Aorta (tissue), 5 donors: ENCODE data around the gene MACROD2. TPM values are rescaled to one million over a fixed set of nuclear protein-coding genes. Genes with fewer than 3 reads are reported as not detected.

Source experiments
- ATAC-seq: fragments of 200-7000 bp; cut with Tn5 transposase; one replicate; pipeline ENCODE4 v1.9.1; 2022; ENCODE audit warnings: moderate library complexity; ENCODE audit not compliant: low FRiP score
- DNase-seq, 2 donors: peaks; one replicate each; pipeline ENCODE4 v3.0.0-alpha.2; 2020
- H3K27ac ChIP-seq, 2 donors: one replicate each; pipeline ENCODE4 v1.5.1; 2013; ENCODE audit warnings: low read length in 2 of 2, mild to moderate bottlenecking in 2 of 2, moderate library complexity in 2 of 2, control low read depth in 1 of 2, inconsistent platforms in 1 of 2, low read depth in 1 of 2
- H3K27me3 ChIP-seq, 2 donors: one replicate each; pipeline ENCODE4 v1.6.1; 2013; ENCODE audit warnings: control low read depth in 1 of 2, low read length in 1 of 2, mild to moderate bottlenecking in 1 of 2, moderate library complexity in 1 of 2; ENCODE audit not compliant: insufficient read depth in 2 of 2, control insufficient read depth in 1 of 2
- H3K36me3 ChIP-seq, 2 donors: one replicate each; pipeline ENCODE4 v1.6.1; 2013; ENCODE audit warnings: control low read depth in 1 of 2, low read length in 1 of 2, mild to moderate bottlenecking in 1 of 2; ENCODE audit not compliant: insufficient read depth in 2 of 2, control insufficient read depth in 1 of 2
- H3K4me1 ChIP-seq, 2 donors: one replicate each; pipeline ENCODE4 v1.6.1; 2013; ENCODE audit warnings: low read length in 2 of 2, control low read depth in 1 of 2, mild to moderate bottlenecking in 1 of 2, moderate library complexity in 1 of 2; ENCODE audit not compliant: insufficient read depth in 2 of 2, control insufficient read depth in 1 of 2
- H3K4me3 ChIP-seq, 2 donors: one replicate each; pipeline ENCODE4 v1.5.1; 2013; ENCODE audit warnings: low read length in 2 of 2, control low read depth in 1 of 2, mild to moderate bottlenecking in 1 of 2
- H3K9me3 ChIP-seq: one replicate; pipeline ENCODE4 v1.6.1; 2013; ENCODE audit warnings: mild to moderate bottlenecking, low read length; ENCODE audit not compliant: control insufficient read depth
- WGBS, 2 donors: extraction: QIAGEN DNeasy Blood & Tissue Kit; methylation state at CpG; one replicate each; pipeline ENCODE4 v1.1.7; 2013; 5-methylcytosine and 5-hydroxymethylcytosine counted together
- intact Hi-C, 2 donors: fragments of 100-400 bp; cut with DNase I; formaldehyde crosslinking; loops; one replicate each; pipeline versions ENCODE4 v1.14.2 to v1.15.0; 2022
- polyA plus RNA-seq, 2 donors: library from polyadenylated mRNA; stranded (reverse); fragments of 200-250 nt; gene quantifications; one replicate each; pipeline ENCODE4 v1.2.3, GENCODE V29; 2013
- total RNA-seq, 2 donors: library from RNA; stranded (reverse); fragmentation: NEBNext Ultra II Directional; extraction: Animal tissue kit (Norgen Biotek cat#: 25700); gene quantifications; one replicate each; pipeline ENCODE4 v1.2.1, GENCODE V29; 2021
- donor health status: healthy with polysubstance abuse.
- donor health status: Bipolar disorder and iron deficiency.
- donor health status: DM: no; HTN: no; CAD: no.
- donor health status: DM: no; HTN: no; CAD: no.
- donor health status: DM: yes; HTN: yes; CAD: no.

Gene MACROD2
- total and polyA plus RNA-seq, 4 donors, result 0.90 to 11.2 (median 4.8) TPM

DNA sequence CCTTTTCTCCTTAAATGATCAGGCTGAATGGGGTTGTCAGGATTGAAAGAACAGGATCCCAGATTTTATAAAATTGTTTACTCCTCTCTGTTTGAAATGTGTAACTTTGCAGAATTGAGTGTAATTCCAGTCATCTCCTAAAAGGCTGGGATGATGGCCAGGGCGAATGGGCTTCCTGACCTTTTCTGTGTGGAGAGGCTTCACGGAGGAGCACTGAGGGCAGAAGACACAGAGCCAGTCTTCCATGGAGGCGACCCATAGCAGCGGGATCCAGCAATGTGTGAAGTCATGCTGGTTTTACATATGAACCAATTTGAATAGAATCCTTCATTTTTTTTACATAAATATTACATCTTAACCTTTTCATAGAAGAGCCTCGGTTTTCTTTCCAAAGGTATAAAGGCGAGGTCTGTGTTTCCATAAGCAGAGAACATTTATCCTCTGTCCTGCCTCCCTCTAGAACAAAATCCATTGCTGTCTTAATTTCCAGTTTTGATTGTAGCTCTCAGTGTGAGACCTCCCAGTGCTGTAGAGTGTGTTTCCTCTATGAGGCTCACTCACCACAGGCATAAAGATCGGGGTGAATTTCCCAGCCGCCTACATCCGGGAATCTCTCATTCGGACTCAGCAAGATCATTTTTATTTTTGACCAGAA lies 711.8 kb downstream of the MACROD2 start:
- no peaks in the 10 kb centered on the region for H3K36me3 ChIP-seq
- intact Hi-C loops, result no loop called here
- 88 to 94% methylated on average over 10 of the region's 10 CpGs for WGBS, 2 donors
- no peak for DNase-seq
- ATAC-seq, result no peak
- no peak overlapping the region for H3K4me3 ChIP-seq
- no peaks in the 10 kb centered on the region for H3K9me3 ChIP-seq
- H3K27me3 ChIP-seq, result no peaks in the 10 kb centered on the region
- peaks cover under 1% of the 10 kb centered on the region in 2 donors for H3K4me1 ChIP-seq
- no peak overlapping the region for H3K27ac ChIP-seq

DNA sequence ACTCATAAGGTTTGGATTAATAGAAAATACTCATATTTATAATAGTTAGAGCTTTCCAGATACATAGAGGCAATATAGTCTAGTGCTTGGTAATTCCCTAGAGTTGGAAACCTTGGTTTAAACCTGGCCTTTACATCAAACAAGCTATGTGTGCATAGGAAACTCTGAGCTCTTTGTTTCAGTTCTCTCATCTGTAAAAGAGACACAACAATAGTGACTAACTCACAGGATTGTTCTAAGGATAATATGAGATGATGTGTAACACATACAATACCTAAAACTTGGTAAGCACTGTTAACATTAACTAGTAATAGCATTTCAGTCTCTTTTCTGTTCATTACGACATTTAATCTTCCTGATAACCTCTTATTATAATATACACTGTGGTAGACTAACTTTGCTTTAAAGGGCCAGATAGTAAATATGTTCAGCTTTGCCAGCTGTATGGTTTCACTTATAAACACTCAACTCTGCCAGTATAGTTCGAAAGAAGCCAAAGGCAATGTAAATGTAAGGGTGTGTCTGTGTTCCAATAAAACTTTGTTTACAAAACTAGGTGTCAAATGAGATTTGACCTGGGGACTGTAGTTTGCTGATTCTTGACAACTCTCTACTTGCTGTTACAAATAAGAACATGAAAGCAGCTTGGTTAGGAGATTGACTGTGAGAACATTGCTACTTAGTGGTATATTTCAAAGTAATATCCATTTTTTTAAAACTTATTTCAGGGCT lies 712.7 kb downstream of the MACROD2 start:
- DNase-seq, result no peak
- Histone ChIP-seq H3K27me3 (no peaks in the 10 kb centered on the region), H3K4me1 (peaks cover 3% of the 10 kb centered on the region in 2 donors), H3K4me3 (no peak overlapping the region), H3K9me3 (no peaks in the 10 kb centered on the region), H3K27ac (no peak overlapping the region), H3K36me3 (no peaks in the 10 kb centered on the region)
- 70 to 75% methylated on average over 2 of the region's 2 CpGs for WGBS, 2 donors
- ATAC-seq, result no peak
- intact Hi-C loops, result no loop called here

DNA sequence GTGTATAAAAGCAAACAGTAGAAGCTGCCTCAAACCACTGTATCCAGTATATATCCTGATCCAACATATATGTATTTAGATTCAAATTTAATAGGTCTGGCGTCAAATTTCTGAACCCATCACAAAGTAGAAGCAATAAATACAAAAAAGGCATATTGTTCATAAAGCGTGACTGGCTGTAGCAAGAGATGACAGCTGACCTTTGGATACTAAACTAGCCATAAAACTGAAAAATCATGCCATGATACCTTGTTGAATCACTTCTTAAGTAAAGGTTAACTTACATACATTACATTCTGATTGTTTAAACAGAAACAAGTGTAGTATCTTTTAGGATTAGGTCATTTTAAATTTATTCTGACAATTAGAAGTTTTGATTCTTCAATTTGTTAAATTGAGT lies 714.1 kb downstream of the MACROD2 start:
- intact Hi-C loops, result no loop called here
- Histone ChIP-seq H3K4me1 (peaks cover 5 to 6% of the 10 kb centered on the region in 2 donors), H3K27me3 (no peaks in the 10 kb centered on the region), H3K36me3 (no peaks in the 10 kb centered on the region), H3K4me3 (no peak overlapping the region), H3K27ac (no peak overlapping the region), H3K9me3 (no peaks in the 10 kb centered on the region)
- WGBS, 2 donors, result 63 to 92% methylated on average over 2 of the region's 2 CpGs
- ATAC-seq, result no peak
- DNase-seq, result no peak

DNA sequence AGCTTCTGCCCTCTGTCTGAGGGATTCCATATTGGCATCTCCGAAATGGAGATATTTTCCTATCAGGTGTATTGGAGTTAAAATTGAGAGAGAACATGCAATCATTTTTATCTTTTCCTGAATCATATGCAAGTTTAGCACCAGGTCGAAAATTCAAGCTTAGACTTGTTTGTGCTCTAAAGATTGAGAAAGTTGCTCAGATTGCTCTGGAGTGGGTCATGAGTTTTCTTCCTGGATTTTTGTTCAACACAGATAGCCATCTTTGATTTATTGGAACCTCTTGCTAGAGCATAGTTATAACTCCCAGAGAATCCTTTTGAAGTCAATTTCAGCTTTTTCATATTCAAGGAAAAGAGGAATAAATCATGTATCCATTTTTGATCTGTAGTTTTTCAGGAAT lies 715.6 kb downstream of the MACROD2 start:
- intact Hi-C loops, result no loop called here
- ATAC-seq (no peak), DNase-seq (no peak)
- no peak overlapping the region for H3K27ac ChIP-seq
- H3K27me3 ChIP-seq, result no peaks in the 10 kb centered on the region
- peaks cover 5 to 6% of the 10 kb centered on the region in 2 donors for H3K4me1 ChIP-seq
- H3K4me3 ChIP-seq, result no peak overlapping the region
- no peaks in the 10 kb centered on the region for H3K36me3 ChIP-seq
- WGBS, 2 donors, result 75 to 83% methylated on average over 2 of the region's 2 CpGs
- no peaks in the 10 kb centered on the region for H3K9me3 ChIP-seq

DNA sequence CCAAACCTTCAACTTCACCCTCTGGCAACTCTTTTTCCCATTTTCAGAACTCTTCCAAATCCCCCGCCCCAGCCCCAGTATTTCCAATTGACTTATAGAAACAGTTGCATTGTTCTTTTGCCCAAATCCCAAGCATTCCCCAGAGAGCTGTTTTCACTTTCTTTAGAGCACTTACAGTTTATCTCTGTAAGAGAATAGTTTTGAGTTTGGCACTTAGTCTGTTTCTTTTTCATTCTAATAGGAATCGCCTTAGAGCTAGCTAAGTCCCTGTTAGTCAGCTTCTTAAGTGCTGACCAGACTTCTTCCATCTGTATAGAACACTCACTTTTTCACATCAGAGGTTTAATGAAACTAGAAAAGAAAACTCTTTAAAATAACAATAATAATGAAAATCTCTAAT lies 716.3 kb downstream of the MACROD2 start:
- WGBS, 2 donors, result 28 to 29% methylated on average over 2 of the region's 2 CpGs
- H3K27me3 ChIP-seq, result no peaks in the 10 kb centered on the region
- intact Hi-C loops, result no loop called here
- DNase-seq (no peak), ATAC-seq (no peak)
- H3K36me3 ChIP-seq, result no peaks in the 10 kb centered on the region
- no peaks in the 10 kb centered on the region for H3K9me3 ChIP-seq
- H3K4me1 ChIP-seq, result peaks cover 5 to 6% of the 10 kb centered on the region in 2 donors
- no peak overlapping the region for H3K27ac ChIP-seq
- H3K4me3 ChIP-seq, result no peak overlapping the region

DNA sequence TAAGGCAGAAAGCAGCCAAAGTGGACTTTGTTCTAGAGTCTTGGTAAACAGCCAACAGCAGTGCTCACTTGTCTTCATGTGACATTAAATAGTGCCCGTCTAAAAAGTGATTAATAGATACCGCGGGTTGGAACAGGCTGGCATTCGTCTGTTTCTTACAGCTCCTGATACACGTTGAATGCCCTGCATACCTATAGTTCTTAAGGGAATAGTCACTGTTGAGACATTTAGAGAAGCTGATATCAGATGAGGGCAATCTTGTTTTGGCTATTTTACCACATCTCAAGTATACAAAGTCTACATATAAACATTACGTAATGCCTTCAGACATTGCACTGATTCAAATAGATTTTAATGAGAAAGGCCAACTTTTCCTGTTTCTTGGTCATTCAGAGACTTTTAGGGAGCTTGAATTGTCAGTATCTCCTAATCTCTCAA lies 717.0 kb downstream of the MACROD2 start:
- peaks cover 5 to 6% of the 10 kb centered on the region in 2 donors for H3K4me1 ChIP-seq
- H3K9me3 ChIP-seq, result no peaks in the 10 kb centered on the region
- no peak overlapping the region for H3K4me3 ChIP-seq
- no peak overlapping the region for H3K27ac ChIP-seq
- H3K36me3 ChIP-seq, result no peaks in the 10 kb centered on the region
- no peaks in the 10 kb centered on the region for H3K27me3 ChIP-seq
- ATAC-seq (no peak), DNase-seq (no peak)
- intact Hi-C loops, result no loop called here
- 2 to 3% methylated on average over 6 of the region's 6 CpGs for WGBS, 2 donors

DNA sequence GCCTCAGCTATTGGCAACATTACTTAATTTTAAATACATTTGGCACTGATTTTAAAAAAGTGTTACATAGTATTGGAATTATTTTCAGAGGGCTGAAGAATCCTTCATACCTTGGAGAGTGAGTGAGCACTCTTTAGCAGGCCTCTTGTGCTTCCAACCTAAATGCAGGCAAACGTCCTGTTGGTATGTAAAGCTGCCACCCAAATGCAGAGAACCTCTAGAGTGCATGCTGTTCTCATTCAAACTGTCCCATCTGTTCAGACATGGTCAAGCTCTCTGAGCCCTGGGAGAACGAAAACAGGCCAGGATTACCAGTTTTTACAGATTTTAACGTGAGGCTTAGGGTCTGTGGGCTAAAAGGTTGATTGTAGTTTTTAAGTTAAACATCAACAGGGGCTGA lies 720.1 kb downstream of the MACROD2 start:
- no peaks in the 10 kb centered on the region for H3K36me3 ChIP-seq
- H3K9me3 ChIP-seq, result no peaks in the 10 kb centered on the region
- intact Hi-C loops, result no loop called here
- no peak for ATAC-seq
- no peaks in the 10 kb centered on the region for H3K27me3 ChIP-seq
- H3K4me3 ChIP-seq, result no peak overlapping the region
- H3K27ac ChIP-seq, result no peak overlapping the region
- H3K4me1 ChIP-seq, result peaks cover 5 to 6% of the 10 kb centered on the region in 2 donors
- no peak for DNase-seq
- 81 to 89% methylated on average over 3 of the region's 3 CpGs for WGBS, 2 donors

DNA sequence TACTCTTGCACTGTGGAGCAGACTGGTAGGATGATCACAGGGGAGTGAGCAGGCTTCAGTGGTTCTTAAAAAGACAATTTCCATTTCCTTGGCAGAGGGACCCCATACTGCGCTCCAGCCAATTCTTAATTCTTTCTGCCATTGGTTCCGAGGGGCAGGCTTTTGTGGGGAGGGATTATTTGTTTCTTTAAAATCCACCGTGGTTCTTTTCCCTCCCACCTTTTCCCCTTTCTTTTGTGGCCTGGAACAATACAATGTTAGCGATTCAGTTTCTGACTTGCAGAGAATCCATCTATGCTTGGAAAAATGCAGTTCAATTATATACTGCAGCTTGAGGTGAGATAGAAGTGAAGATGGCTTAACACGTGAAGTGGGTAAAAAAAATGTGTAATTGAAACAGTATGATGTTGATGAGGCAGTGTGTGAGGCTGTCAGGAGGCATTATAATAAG lies 721.1 kb downstream of the MACROD2 start:
- WGBS, 2 donors, result 65 to 70% methylated on average over 5 of the region's 5 CpGs
- DNase-seq (no peak), ATAC-seq (no peak)
- Histone ChIP-seq H3K9me3 (no peaks in the 10 kb centered on the region), H3K4me1 (peaks cover 5 to 6% of the 10 kb centered on the region in 2 donors), H3K36me3 (no peaks in the 10 kb centered on the region), H3K27me3 (no peaks in the 10 kb centered on the region), H3K27ac (no peak overlapping the region), H3K4me3 (no peak overlapping the region)
- intact Hi-C loops, result no loop called here
